ENCODE results near the gene SMG5. TPM values are rescaled to one million over a fixed set of nuclear protein-coding genes. Genes with fewer than 3 reads are reported as not detected.
A peak's percentile ranks its signal among the peaks of the same experiment; 100 is the strongest.

The SMG5 gene
- total RNA-seq, 1 donor from 2014 or later, result 25.6 TPM

DNA sequence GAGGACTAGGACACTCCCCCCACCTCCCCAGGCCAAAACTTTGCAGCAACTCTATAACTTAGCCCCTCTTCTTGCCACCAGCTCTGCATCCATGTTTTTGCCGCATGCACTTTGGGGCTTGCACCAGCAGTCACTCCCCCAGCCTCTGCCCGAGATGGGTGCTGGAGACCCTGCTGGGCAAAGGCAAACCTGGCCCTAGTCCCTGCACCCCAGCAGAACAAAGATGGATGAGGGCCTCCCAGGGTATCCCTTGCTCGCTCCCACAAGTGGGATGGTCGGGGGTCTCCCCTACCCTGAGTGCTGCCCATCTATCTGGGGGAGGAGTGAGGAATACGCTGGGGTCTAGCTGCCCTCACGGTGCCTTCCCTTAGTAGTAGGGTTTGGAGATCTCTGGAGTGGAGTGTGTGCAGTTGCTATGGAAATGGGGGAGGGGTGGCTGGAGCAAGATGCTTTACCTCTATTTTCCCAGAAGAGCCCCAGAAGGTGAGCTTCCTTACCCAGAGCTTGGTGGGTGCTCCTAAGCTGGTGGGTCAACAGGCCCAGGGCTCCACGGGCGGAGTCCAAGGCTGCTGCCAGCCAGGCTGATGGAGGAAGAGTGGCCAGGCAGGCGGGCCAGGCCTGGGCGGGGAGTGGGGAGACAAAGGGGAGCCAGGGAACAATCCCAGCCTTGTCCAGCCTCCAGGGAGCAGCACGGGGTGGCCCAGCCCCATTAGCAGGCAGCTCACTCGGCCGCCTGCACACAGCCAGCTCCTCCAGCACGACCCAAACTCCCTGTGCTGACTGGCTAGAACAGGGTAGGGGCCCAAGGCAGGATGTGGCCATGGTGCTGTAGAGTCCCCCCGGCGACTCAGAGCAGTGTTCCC lies 34.9 kb downstream of the SMG5 start, which contains the start of gene PAQR6:
PAQR6 (minus strand) TSS at position 597 of the 863 bp plus-strand sequence. CDS start 1,325 bp downstream, outside the sequence.
- peak within 1 kb of the TSS in 2 of 3 donors; percentile 20 to 33 for H3K9ac ChIP-seq (ENCODE audit: low read depth in 1 of 3, low read length in 3 of 3)
- peaks cover 33 to 36% (median 35%) of the 10 kb centered on the region in 3 donors for H3K36me3 ChIP-seq (ENCODE audit: control insufficient read depth in 3 of 3, insufficient read depth in 3 of 3, low read length in 3 of 3)
- H3K27me3 ChIP-seq (ENCODE audit: control insufficient read depth in 3 of 3, insufficient read depth in 3 of 3, low read length in 3 of 3), result peaks cover 19 to 28% (median 28%) of the 10 kb centered on the region in 3 donors
- H3K27ac ChIP-seq (ENCODE audit: low read depth, low read length), result no peak within 1 kb of the TSS
- peaks cover 22 to 32% (median 29%) of the 10 kb centered on the region in 3 donors for H3K4me1 ChIP-seq (ENCODE audit: control insufficient read depth in 3 of 3, insufficient read depth in 3 of 3, low read length in 3 of 3)
- no peaks in the 10 kb centered on the region for H3K9me3 ChIP-seq (ENCODE audit: control insufficient read depth in 3 of 3, low read length in 3 of 3)
- H3K4me3 ChIP-seq (ENCODE audit: low read length in 3 of 3), result no peak within 1 kb of the TSS

DNA sequence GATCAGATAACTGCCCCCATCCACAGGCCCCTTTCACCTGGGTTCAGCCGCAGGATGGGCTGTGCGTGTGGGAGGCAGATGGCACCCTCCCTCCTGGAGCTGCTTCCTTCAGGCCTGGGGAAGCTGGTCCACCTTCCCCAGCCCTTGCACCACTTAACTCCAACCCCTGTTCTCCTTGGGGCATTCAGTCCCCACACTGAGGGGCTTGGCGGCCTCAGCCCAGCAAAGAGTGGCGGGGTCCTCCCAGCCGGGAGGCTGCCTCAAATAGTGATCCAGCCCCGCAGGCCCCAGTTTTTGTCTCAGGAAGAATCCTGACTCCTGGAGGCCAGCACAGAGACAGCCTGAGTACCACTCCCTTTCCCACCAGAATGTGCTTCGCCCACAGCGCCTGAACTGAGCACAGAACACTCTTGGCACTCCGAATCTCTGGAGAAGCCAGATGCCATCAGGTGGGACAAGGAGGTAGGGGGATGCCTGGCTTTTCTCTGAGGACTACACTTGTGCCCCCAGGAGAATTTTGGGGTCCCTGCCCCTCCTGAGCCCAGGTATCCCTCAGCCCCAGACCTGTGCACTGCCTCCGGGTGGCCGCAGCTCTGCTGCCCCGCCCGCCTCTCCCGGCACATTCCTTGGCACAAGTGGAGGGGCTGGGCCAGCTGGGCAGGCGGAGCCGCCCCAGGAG lies 35.7 kb downstream of the SMG5 start:
- H3K4me1 ChIP-seq (ENCODE audit: control insufficient read depth in 3 of 3, insufficient read depth in 3 of 3, low read length in 3 of 3), result peaks cover 22 to 31% (median 28%) of the 10 kb centered on the region in 3 donors
- H3K27me3 ChIP-seq (ENCODE audit: control insufficient read depth in 3 of 3, insufficient read depth in 3 of 3, low read length in 3 of 3), result peaks cover 19 to 28% (median 28%) of the 10 kb centered on the region in 3 donors

DNA sequence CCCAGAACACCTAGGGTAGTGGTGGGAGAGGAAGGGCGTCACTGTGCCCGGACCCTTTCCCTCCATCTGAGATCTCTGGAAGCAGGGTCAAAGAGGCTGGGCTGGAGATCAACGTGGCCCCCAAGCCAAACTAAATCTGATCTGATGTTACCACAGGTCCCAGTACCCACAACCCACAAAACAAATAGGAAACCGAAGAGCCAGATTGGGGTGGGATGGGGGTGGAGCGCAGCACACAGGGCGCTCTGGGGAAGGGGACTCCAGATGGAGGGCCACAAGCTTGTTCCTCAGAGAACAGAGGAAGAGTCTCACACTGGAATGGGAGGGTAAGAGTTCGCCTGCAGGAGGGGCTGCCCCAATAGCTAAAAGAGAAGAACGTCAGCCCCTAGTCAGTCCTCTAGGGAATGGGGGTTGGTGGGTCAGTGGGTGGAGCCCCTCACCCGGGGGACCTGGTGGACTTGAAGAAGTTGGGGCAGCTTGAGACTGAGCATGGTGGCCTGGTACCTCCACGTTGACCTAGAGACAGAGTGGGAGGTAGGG lies 36.3 kb downstream of the SMG5 start:
- no peak overlapping the region for H3K9ac ChIP-seq (ENCODE audit: low read depth in 1 of 3, low read length in 3 of 3)

More for the DNA sequence above, 35.7 kb downstream of the SMG5 start:
- Histone ChIP-seq H3K27ac (ENCODE audit: low read depth, low read length) (no peak overlapping the region), H3K36me3 (ENCODE audit: control insufficient read depth in 3 of 3, insufficient read depth in 3 of 3, low read length in 3 of 3) (peaks cover 27 to 29% (median 28%) of the 10 kb centered on the region in 3 donors), H3K4me3 (ENCODE audit: low read length in 3 of 3) (no peak overlapping the region), H3K9me3 (ENCODE audit: control insufficient read depth in 3 of 3, low read length in 3 of 3) (no peaks in the 10 kb centered on the region), H3K9ac (ENCODE audit: low read depth in 1 of 3, low read length in 3 of 3) (no peak overlapping the region)

DNA sequence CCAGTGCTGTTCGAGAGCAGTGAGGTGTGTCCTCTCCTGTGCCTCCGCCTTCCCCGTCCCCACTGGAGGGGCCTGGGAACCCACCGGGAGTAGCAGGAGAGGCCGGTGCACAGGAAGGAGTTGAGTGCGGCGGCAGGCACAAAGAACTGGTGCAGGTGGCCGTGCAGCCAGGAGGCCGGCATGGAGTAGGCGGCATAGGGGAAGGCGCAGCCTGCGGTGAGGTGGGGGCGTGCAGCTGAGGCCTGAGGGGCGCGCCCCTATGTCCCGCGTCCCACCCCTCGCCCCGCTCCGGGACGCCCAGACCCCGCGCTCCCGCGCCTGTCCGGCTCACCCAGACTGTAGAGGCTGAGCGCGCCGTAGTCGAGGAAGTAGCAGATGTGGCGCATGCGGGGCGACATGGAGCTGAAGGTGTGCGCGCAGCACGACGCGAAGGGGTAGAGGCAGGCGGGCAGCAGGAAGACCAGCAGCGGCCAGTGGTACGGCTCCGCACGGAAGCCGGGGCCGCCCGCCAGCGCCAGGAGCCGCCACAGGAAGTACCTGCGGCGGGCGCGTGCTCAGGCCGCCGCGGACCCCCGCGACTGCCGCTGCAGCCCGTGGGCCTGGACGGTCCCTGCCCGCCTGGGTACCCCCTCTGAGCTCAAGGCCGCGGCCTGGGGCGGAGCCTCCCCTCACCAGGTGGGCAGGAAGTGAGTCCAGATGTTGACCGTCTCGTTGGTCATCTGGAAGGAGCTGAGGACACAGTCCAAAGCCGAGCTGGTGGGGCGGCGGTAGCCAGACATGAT lies 37.0 kb downstream of the SMG5 start:
- Histone ChIP-seq H3K27me3 (ENCODE audit: control insufficient read depth in 3 of 3, insufficient read depth in 3 of 3, low read length in 3 of 3) (peaks cover 19 to 31% (median 28%) of the 10 kb centered on the region in 3 donors), H3K36me3 (ENCODE audit: control insufficient read depth in 3 of 3, insufficient read depth in 3 of 3, low read length in 3 of 3) (peaks cover 18 to 26% (median 19%) of the 10 kb centered on the region in 3 donors), H3K9ac (ENCODE audit: low read depth in 1 of 3, low read length in 3 of 3) (peak overlapping the region in 1 of 3 donors; percentile 8), H3K4me3 (ENCODE audit: low read length in 3 of 3) (peak overlapping the region in 1 of 3 donors; percentile 29), H3K4me1 (ENCODE audit: control insufficient read depth in 3 of 3, insufficient read depth in 3 of 3, low read length in 3 of 3) (peaks cover 21 to 28% (median 22%) of the 10 kb centered on the region in 3 donors), H3K9me3 (ENCODE audit: control insufficient read depth in 3 of 3, low read length in 3 of 3) (no peaks in the 10 kb centered on the region), H3K27ac (ENCODE audit: low read depth, low read length) (no peak overlapping the region)

More for the DNA sequence above, 36.3 kb downstream of the SMG5 start:
- H3K4me3 ChIP-seq (ENCODE audit: low read length in 3 of 3), result no peak overlapping the region
- peaks cover 21 to 26% (median 23%) of the 10 kb centered on the region in 3 donors for H3K36me3 ChIP-seq (ENCODE audit: control insufficient read depth in 3 of 3, insufficient read depth in 3 of 3, low read length in 3 of 3)
- H3K27ac ChIP-seq (ENCODE audit: low read depth, low read length), result no peak overlapping the region
- peaks cover 22 to 28% (median 25%) of the 10 kb centered on the region in 3 donors for H3K4me1 ChIP-seq (ENCODE audit: control insufficient read depth in 3 of 3, insufficient read depth in 3 of 3, low read length in 3 of 3)
- no peaks in the 10 kb centered on the region for H3K9me3 ChIP-seq (ENCODE audit: control insufficient read depth in 3 of 3, low read length in 3 of 3)
- H3K27me3 ChIP-seq (ENCODE audit: control insufficient read depth in 3 of 3, insufficient read depth in 3 of 3, low read length in 3 of 3), result peaks cover 19 to 29% (median 28%) of the 10 kb centered on the region in 3 donors

DNA sequence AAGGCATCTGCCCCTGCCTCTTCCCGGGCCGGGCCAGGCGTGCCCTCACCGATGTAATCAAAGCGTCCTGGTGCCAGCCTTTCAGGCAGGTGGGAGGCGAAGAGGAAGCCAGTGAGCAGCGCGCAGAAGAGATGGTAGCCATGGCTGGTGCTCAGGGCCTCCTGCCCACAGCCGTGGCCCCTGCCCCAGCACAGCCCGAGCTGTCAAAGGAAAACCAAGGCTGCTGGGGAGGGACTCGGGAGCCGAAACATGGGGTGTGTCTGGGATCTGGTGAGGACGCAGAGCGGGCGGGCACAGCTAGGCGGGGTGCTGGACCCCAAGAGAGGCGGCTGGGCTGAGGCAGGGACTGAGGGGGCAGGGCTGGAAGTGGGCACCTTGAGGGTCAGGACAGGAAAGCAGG lies 37.9 kb downstream of the SMG5 start:
- H3K9me3 ChIP-seq (ENCODE audit: control insufficient read depth in 3 of 3, low read length in 3 of 3), result no peaks in the 10 kb centered on the region
- peaks cover 13 to 20% (median 15%) of the 10 kb centered on the region in 3 donors for H3K36me3 ChIP-seq (ENCODE audit: control insufficient read depth in 3 of 3, insufficient read depth in 3 of 3, low read length in 3 of 3)
- peaks cover 21 to 28% (median 22%) of the 10 kb centered on the region in 3 donors for H3K4me1 ChIP-seq (ENCODE audit: control insufficient read depth in 3 of 3, insufficient read depth in 3 of 3, low read length in 3 of 3)
- H3K4me3 ChIP-seq (ENCODE audit: low read length in 3 of 3), result no peak overlapping the region
- no peak overlapping the region for H3K9ac ChIP-seq (ENCODE audit: low read depth in 1 of 3, low read length in 3 of 3)
- peaks cover 19 to 31% (median 28%) of the 10 kb centered on the region in 3 donors for H3K27me3 ChIP-seq (ENCODE audit: control insufficient read depth in 3 of 3, insufficient read depth in 3 of 3, low read length in 3 of 3)
- no peak overlapping the region for H3K27ac ChIP-seq (ENCODE audit: low read depth, low read length)

DNA sequence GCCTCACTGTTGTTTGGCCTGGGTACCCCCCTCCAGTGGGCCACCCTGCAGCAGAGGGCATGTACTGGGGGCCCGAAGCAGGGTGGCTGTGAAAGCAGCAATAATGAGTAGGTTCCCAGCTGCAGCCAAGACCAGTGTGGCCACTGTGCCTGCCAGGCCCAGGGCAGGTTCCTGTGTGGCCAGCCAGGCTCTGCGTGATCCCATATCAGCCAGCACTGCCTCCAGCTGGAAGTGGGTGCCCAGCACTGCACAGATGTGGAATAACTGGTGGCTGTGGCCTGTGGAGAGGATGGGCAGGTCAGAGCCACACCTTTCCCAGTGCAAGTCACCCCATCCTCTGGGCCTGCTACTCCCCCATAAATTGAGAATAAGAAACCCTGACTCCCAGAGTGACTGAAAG lies 38.5 kb downstream of the SMG5 start:
- Histone ChIP-seq H3K36me3 (ENCODE audit: control insufficient read depth in 3 of 3, insufficient read depth in 3 of 3, low read length in 3 of 3) (peaks cover 15 to 22% (median 16%) of the 10 kb centered on the region in 3 donors), H3K4me3 (ENCODE audit: low read length in 3 of 3) (no peak overlapping the region), H3K9ac (ENCODE audit: low read depth in 1 of 3, low read length in 3 of 3) (no peak overlapping the region), H3K27me3 (ENCODE audit: control insufficient read depth in 3 of 3, insufficient read depth in 3 of 3, low read length in 3 of 3) (peaks cover 19 to 31% (median 28%) of the 10 kb centered on the region in 3 donors), H3K9me3 (ENCODE audit: control insufficient read depth in 3 of 3, low read length in 3 of 3) (no peaks in the 10 kb centered on the region), H3K4me1 (ENCODE audit: control insufficient read depth in 3 of 3, insufficient read depth in 3 of 3, low read length in 3 of 3) (peaks cover 21 to 28% (median 22%) of the 10 kb centered on the region in 3 donors), H3K27ac (ENCODE audit: low read depth, low read length) (no peak overlapping the region)

DNA sequence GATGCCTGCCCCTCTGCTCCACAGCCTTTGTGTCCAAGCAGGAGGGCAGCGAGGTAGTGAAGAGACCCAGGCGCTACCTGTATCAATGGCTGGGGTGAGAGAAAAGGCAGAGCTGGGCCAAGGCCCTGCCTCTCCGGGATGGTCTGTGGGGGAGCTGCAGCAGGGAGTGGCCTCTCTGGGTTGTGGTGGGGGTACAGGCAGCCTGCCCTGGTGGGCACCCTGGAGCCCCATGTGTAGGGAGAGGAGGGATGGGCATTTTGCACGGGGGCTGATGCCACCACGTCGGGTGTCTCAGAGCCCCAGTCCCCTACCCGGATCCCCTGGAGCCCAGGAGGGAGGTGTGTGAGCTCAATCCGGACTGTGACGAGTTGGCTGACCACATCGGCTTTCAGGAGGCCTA lies 39.9 kb downstream of the SMG5 start:
- Histone ChIP-seq H3K27me3 (ENCODE audit: control insufficient read depth in 3 of 3, insufficient read depth in 3 of 3, low read length in 3 of 3) (peaks cover 19 to 31% (median 28%) of the 10 kb centered on the region in 3 donors), H3K4me3 (ENCODE audit: low read length in 3 of 3) (no peak overlapping the region), H3K36me3 (ENCODE audit: control insufficient read depth in 3 of 3, insufficient read depth in 3 of 3, low read length in 3 of 3) (peaks cover 27 to 36% (median 27%) of the 10 kb centered on the region in 3 donors), H3K9me3 (ENCODE audit: control insufficient read depth in 3 of 3, low read length in 3 of 3) (no peaks in the 10 kb centered on the region), H3K4me1 (ENCODE audit: control insufficient read depth in 3 of 3, insufficient read depth in 3 of 3, low read length in 3 of 3) (peaks cover 16 to 23% (median 20%) of the 10 kb centered on the region in 3 donors), H3K9ac (ENCODE audit: low read depth in 1 of 3, low read length in 3 of 3) (no peak overlapping the region), H3K27ac (ENCODE audit: low read depth, low read length) (no peak overlapping the region)

DNA sequence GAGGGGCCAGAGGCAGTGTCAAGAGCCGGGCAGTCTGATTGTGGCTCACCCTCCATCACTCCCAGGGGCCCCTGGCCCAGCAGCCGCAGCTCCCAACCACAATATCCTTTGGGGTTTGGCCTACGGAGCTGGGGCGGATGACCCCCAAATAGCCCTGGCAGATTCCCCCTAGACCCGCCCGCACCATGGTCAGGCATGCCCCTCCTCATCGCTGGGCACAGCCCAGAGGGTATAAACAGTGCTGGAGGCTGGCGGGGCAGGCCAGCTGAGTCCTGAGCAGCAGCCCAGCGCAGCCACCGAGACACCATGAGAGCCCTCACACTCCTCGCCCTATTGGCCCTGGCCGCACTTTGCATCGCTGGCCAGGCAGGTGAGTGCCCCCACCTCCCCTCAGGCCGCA lies 40.7 kb downstream of the SMG5 start, which contains the start of gene BGLAP:
BGLAP (plus strand) TSS at position 259 of the 400 bp plus-strand sequence; CDS start at position 307, 48 bp downstream.
- peaks cover 31 to 42% (median 32%) of the 10 kb centered on the region in 3 donors for H3K36me3 ChIP-seq (ENCODE audit: control insufficient read depth in 3 of 3, insufficient read depth in 3 of 3, low read length in 3 of 3)
- peaks cover 19 to 30% (median 28%) of the 10 kb centered on the region in 3 donors for H3K27me3 ChIP-seq (ENCODE audit: control insufficient read depth in 3 of 3, insufficient read depth in 3 of 3, low read length in 3 of 3)
- peaks cover 11 to 14% (median 14%) of the 10 kb centered on the region in 3 donors for H3K4me1 ChIP-seq (ENCODE audit: control insufficient read depth in 3 of 3, insufficient read depth in 3 of 3, low read length in 3 of 3)
- no peak within 1 kb of the TSS for H3K4me3 ChIP-seq (ENCODE audit: low read length in 3 of 3)
- no peak within 1 kb of the TSS for H3K27ac ChIP-seq (ENCODE audit: low read depth, low read length)
- H3K9ac ChIP-seq (ENCODE audit: low read depth in 1 of 3, low read length in 3 of 3), result no peak within 1 kb of the TSS
- no peaks in the 10 kb centered on the region for H3K9me3 ChIP-seq (ENCODE audit: control insufficient read depth in 3 of 3, low read length in 3 of 3)

DNA sequence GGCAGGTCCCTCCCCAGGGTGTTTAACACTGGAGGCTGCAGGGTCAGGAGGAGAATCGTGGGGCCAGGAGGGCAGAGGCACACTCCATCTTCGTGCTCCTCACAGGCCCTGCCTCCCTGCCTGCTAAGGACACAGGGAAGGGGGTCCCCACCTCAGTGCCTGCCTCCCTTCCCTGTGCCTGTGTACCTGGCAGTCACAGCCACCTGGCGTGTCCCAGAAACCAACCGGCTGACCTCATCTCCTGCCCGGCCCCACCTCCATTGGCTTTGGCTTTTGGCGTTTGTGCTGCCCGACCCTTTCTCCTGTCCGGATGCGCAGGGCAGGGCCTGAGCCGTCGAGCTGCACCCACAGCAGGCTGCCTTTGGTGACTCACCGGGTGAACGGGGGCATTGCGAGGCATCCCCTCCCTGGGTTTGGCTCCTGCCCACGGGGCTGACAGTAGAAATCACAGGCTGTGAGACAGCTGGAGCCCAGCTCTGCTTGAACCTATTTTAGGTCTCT lies 41.3 kb downstream of the SMG5 start:
- Histone ChIP-seq H3K36me3 (ENCODE audit: control insufficient read depth in 3 of 3, insufficient read depth in 3 of 3, low read length in 3 of 3) (peaks cover 37 to 47% (median 38%) of the 10 kb centered on the region in 3 donors), H3K4me1 (ENCODE audit: control insufficient read depth in 3 of 3, insufficient read depth in 3 of 3, low read length in 3 of 3) (peaks cover 10 to 11% (median 10%) of the 10 kb centered on the region in 3 donors), H3K9ac (ENCODE audit: low read depth in 1 of 3, low read length in 3 of 3) (no peak overlapping the region)

More for the DNA sequence above, 41.3 kb downstream of the SMG5 start:
- no peaks in the 10 kb centered on the region for H3K9me3 ChIP-seq (ENCODE audit: control insufficient read depth in 3 of 3, low read length in 3 of 3)
- H3K4me3 ChIP-seq (ENCODE audit: low read length in 3 of 3), result no peak overlapping the region
- peaks cover 19 to 24% (median 23%) of the 10 kb centered on the region in 3 donors for H3K27me3 ChIP-seq (ENCODE audit: control insufficient read depth in 3 of 3, insufficient read depth in 3 of 3, low read length in 3 of 3)
- no peak overlapping the region for H3K27ac ChIP-seq (ENCODE audit: low read depth, low read length)
